ENCODE data around the gene CPTP.

The CPTP gene

DNA sequence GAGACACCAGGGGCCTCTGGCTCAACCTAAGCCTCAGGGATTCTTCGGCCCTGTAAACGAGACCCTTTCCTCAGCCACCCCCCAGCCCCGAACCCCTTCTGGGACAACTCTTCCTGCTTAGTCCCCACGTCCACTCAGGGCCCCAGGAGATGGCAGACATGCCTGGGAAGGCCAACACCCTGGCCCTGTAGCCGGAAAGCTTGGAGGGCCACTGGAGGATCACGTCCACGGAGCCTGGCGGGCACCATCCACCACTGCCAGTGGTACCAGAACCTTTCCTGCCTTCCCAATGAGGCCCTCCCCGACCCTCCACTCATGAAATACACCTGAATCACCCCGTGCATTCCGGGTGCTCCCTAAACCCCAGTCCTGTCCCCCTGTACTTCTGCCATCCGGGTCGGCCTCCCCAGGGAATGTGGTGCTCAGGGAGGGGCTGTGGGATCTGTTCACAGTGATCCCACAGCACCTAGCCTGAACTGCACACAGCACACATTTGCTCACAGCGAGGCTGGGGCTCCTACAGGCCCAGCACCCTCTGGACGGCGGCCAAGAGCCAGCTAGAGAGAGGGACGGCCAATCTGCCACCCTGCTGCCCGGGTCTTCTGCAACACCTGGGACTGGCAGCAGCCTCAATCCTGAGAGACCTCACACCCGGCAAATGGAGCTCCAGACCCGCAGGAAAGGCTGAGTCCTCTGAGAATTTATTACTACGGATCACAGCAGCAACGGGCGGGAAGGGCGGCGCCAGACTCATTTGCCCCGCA lies 48.6 kb downstream of the CPTP start:
- Histone ChIP-seq H3K27me3 (ENCODE audit: control insufficient read depth in 5 of 5, insufficient read depth in 4 of 5, low read length in 5 of 5) (no peaks in the 10 kb centered on the region), H3K4me3 (ENCODE audit: low read depth in 1 of 5, low read length in 5 of 5) (no peak overlapping the region), H3K4me1 (ENCODE audit: control insufficient read depth in 5 of 5, insufficient read depth in 5 of 5, low read length in 5 of 5) (peaks cover 3 to 41% (median 35%) of the 10 kb centered on the region in 5 donors), H3K9me3 (ENCODE audit: control insufficient read depth in 5 of 5, low read length in 5 of 5) (no peaks in the 10 kb centered on the region), H3K27ac (ENCODE audit: low read depth, low read length) (no peak overlapping the region), H3K36me3 (ENCODE audit: control insufficient read depth in 5 of 5, insufficient read depth in 5 of 5, low read length in 5 of 5) (peaks cover 0 to 9% (median 8%) of the 10 kb centered on the region in 5 donors), H3K9ac (ENCODE audit: low read length in 5 of 5) (peak overlapping the region in 2 of 5 donors; percentile 14 to 43)

DNA sequence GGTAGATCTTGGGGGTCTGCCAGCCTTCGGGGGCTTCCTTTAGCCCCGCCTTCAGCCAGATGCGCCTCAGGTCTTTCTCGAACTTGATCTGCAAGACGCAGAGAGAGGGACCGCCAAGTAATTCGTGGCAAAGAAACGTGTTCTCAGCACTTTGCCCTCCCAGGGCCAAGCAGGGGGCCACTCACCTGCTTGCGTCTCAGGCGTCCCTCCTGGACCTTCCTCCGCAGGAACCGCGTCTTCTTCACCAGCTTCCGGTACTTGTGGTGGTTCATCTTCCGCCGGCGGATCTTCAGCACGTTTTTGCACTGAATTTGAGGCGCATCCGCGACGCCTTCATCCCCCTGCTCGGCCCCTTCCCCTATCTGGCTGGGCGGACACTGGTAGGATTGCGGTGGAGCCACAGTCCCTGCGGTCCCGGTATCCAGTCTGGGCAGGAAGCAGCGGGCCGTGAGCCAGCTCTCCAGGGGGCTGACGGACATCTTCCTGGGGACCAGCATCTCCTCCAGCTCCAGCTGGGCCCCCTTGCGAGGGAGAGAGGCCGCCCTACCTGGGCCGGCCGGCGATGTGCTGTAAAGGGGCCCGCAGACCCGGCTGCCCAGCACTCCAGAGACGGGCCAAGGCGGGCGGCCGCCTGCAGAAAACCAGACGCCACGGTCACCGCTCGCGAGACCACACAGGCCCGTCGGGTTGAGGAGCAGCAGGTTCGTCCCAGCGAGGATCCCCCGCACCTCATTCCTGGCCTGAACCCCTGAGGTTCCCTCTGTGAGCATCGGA lies 49.4 kb downstream of the CPTP start:
- Histone ChIP-seq H3K4me3 (ENCODE audit: low read depth in 1 of 5, low read length in 5 of 5) (peak overlapping the region; percentile 22 to 89 (median 82)), H3K9ac (ENCODE audit: low read length in 5 of 5) (peak overlapping the region in 4 of 5 donors; percentile 96 to 98 (median 97)), H3K9me3 (ENCODE audit: control insufficient read depth in 5 of 5, low read length in 5 of 5) (no peaks in the 10 kb centered on the region), H3K4me1 (ENCODE audit: control insufficient read depth in 5 of 5, insufficient read depth in 5 of 5, low read length in 5 of 5) (peaks cover 3 to 41% (median 35%) of the 10 kb centered on the region in 5 donors), H3K27me3 (ENCODE audit: control insufficient read depth in 5 of 5, insufficient read depth in 4 of 5, low read length in 5 of 5) (no peaks in the 10 kb centered on the region), H3K27ac (ENCODE audit: low read depth, low read length) (no peak overlapping the region), H3K36me3 (ENCODE audit: control insufficient read depth in 5 of 5, insufficient read depth in 5 of 5, low read length in 5 of 5) (peaks cover 0 to 9% (median 8%) of the 10 kb centered on the region in 5 donors)

DNA sequence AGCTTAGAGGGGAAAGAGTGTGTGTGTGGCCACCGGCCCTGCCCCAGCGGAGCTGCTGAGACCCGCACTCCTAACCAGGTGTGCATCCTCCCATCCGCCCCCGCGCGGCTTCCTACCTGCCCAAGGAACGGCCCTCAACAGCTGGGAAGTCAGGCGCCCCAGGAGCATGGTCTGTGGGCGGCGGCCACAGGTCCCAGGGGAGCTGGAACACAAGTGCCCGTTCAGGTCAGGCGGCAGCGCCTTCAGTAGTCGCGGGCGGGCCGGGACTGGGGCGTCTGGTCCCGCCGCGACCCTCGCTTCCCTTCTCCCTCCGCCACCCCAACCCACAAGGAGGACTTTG lies 50.0 kb downstream of the CPTP start:
- H3K36me3 ChIP-seq (ENCODE audit: control insufficient read depth in 5 of 5, insufficient read depth in 5 of 5, low read length in 5 of 5): peaks cover 0 to 9% (median 8%) of the 10 kb centered on the region in 5 donors
- H3K9ac ChIP-seq (ENCODE audit: low read length in 5 of 5): peak overlapping the region in 4 of 5 donors; percentile 96 to 98 (median 97)
- peak overlapping the region in 4 of 5 donors; percentile 72 to 89 (median 82) for H3K4me3 ChIP-seq (ENCODE audit: low read depth in 1 of 5, low read length in 5 of 5)
- no peaks in the 10 kb centered on the region for H3K27me3 ChIP-seq (ENCODE audit: control insufficient read depth in 5 of 5, insufficient read depth in 4 of 5, low read length in 5 of 5)
- no peaks in the 10 kb centered on the region for H3K9me3 ChIP-seq (ENCODE audit: control insufficient read depth in 5 of 5, low read length in 5 of 5)
- peaks cover 3 to 41% (median 35%) of the 10 kb centered on the region in 5 donors for H3K4me1 ChIP-seq (ENCODE audit: control insufficient read depth in 5 of 5, insufficient read depth in 5 of 5, low read length in 5 of 5)
- peak overlapping the region; percentile 90 for H3K27ac ChIP-seq (ENCODE audit: low read depth, low read length)

DNA sequence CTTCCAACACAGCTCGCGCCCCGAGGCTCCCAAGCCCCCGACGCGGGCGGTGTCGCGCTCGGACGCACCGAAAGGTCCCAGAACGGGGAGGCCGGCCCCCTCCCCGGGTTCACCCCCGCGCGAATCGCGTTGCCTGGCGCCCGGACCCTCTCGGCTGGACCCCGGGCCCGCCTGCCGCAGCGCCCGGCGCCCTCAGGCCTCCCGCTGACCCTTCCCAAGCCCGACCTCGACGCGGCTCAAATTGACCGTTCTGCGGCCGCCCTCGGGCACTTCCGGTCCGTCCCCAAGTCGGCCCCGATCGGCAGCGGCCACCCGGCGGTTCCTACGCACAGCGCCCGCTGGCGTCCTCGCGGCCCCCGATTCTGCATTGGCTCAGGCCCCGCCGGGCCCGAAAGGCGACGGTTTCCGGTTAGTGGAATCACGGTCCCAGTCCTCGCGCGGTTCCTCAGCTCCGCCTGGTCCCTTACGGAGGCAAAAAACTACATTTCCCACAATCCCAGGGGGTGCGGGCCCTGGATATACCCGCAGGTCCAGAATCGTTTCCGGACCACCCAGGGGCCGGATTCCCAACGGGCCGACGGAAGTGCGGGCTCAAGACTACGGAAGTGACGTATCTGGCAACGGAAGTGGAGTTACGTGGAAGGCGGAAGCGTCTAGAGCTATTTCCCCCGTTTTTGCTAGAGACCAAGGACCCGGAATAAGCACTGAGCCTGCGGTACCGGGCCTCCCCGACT lies 50.5 kb downstream of the CPTP start, which contains the start of gene AURKAIP1:
TSS of gene AURKAIP1 (minus strand) at position 279 of the 734 bp plus-strand sequence. CDS start 451 bp downstream, outside the sequence.
- Histone ChIP-seq H3K27me3 (ENCODE audit: control insufficient read depth in 5 of 5, insufficient read depth in 4 of 5, low read length in 5 of 5) (no peaks in the 10 kb centered on the region), H3K27ac (ENCODE audit: low read depth, low read length) (peak within 1 kb of the TSS; percentile 90), H3K4me3 (ENCODE audit: low read depth in 1 of 5, low read length in 5 of 5) (peak within 1 kb of the TSS; percentile 72 to 89 (median 82)), H3K36me3 (ENCODE audit: control insufficient read depth in 5 of 5, insufficient read depth in 5 of 5, low read length in 5 of 5) (peaks cover 0 to 9% (median 8%) of the 10 kb centered on the region in 5 donors), H3K9ac (ENCODE audit: low read length in 5 of 5) (peak within 1 kb of the TSS; percentile 56 to 98 (median 96)), H3K4me1 (ENCODE audit: control insufficient read depth in 5 of 5, insufficient read depth in 5 of 5, low read length in 5 of 5) (peaks cover 3 to 41% (median 35%) of the 10 kb centered on the region in 5 donors), H3K9me3 (ENCODE audit: control insufficient read depth in 5 of 5, low read length in 5 of 5) (no peaks in the 10 kb centered on the region)

DNA sequence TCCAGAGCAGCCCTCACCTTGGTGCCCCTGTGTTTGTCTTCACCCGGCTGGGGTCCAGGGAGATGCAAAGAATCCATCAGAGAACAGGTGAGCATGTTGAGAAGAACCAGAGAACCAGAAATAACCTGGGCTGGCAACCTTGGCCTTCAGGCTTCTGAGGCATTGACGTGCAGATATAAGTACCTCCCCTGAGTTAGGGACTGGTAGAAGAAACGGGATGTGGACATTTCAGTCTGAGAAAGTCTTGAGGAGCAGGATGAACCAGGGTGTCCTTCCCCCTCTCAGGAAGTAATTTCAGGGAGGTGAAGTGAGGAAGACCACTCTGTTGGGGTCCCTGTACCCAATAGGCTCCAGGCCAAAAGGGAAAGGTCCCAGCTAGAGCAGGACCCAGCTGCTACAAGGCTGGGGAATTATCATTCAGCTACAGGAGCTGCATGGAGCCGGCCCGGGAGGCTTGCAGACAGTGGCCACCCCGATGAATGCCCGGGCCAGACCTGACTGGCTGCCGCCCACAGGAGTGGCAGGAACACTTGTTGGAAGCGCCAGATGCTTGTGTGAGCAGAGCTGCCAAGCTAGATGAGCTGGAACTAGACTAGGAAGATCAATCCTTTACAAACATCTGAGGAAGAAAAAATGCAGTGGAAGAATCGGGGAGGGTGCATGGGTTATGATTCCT lies 52.1 kb downstream of the CPTP start:
- Histone ChIP-seq H3K27me3 (ENCODE audit: control insufficient read depth in 5 of 5, insufficient read depth in 4 of 5, low read length in 5 of 5) (no peaks in the 10 kb centered on the region), H3K36me3 (ENCODE audit: control insufficient read depth in 5 of 5, insufficient read depth in 5 of 5, low read length in 5 of 5) (peaks cover 0 to 19% (median 14%) of the 10 kb centered on the region in 5 donors), H3K4me1 (ENCODE audit: control insufficient read depth in 5 of 5, insufficient read depth in 5 of 5, low read length in 5 of 5) (peaks cover 3 to 36% (median 30%) of the 10 kb centered on the region in 5 donors), H3K27ac (ENCODE audit: low read depth, low read length) (no peak overlapping the region), H3K4me3 (ENCODE audit: low read depth in 1 of 5, low read length in 5 of 5) (no peak overlapping the region), H3K9me3 (ENCODE audit: control insufficient read depth in 5 of 5, low read length in 5 of 5) (no peaks in the 10 kb centered on the region), H3K9ac (ENCODE audit: low read length in 5 of 5) (no peak overlapping the region)

DNA sequence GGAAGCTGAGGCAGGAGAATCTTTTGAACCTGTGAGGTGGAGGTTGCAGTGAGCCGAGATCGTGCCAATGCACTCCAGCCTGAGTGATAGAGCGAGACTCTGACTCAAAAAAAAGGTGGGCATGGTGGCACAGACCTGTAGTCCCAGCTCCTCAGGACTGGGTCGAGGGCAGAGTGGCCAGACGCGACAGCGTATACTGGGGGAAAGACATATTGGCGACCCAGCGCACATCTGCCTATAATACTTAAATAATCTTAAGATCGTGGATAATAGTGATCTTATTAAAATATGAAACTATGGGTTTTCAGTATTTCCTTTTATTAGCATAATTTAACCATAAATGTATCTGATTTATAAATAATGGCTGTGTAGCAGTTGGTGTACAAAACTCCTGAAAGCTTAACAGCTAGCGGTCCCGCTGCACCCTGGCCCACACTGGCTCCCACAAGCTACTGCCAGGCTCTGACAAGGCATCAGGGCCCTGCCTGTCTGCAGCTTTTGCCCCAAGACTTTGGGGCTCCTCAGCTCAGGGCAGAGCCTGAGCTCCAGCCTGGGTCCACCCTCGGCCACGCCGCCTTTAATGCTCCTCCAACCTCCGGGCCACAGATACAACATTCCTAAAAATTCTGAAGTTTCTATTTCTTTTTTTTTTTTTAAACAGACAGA lies 53.1 kb downstream of the CPTP start:
- Histone ChIP-seq H3K9me3 (ENCODE audit: control insufficient read depth in 5 of 5, low read length in 5 of 5) (no peaks in the 10 kb centered on the region), H3K9ac (ENCODE audit: low read length in 5 of 5) (no peak overlapping the region), H3K36me3 (ENCODE audit: control insufficient read depth in 5 of 5, insufficient read depth in 5 of 5, low read length in 5 of 5) (peaks cover 0 to 21% (median 16%) of the 10 kb centered on the region in 5 donors), H3K27me3 (ENCODE audit: control insufficient read depth in 5 of 5, insufficient read depth in 4 of 5, low read length in 5 of 5) (no peaks in the 10 kb centered on the region), H3K27ac (ENCODE audit: low read depth, low read length) (no peak overlapping the region), H3K4me3 (ENCODE audit: low read depth in 1 of 5, low read length in 5 of 5) (no peak overlapping the region), H3K4me1 (ENCODE audit: control insufficient read depth in 5 of 5, insufficient read depth in 5 of 5, low read length in 5 of 5) (peaks cover 3 to 28% (median 22%) of the 10 kb centered on the region in 5 donors)

All from subcutaneous abdominal adipose tissue (tissue), 5 donors.